GM21423 (cell line): Measurements from ENCODE around the gene RAP2A.

Source experiments
- ATAC-seq: cut with Tn5 transposase; IDR thresholded peaks from one replicate; pipeline ENCODE4 v1.9.1; 2021; ENCODE audit warnings: mild to moderate bottlenecking, moderate library complexity; ENCODE audit not compliant: unreplicated experiment

RAP2A gene

GRCh38 chr13:97446448-97446847, 12.5 kb downstream of the RAP2A start:
- no peak for ATAC-seq

- ATAC-seq = peak; percentile 70
Measured at GRCh38 chr13:97448503-97449251, 14.7 kb downstream of the RAP2A start.

GRCh38 chr13:97454699-97455098, 20.7 kb downstream of the RAP2A start:
- ATAC-seq = no peak

- ATAC-seq = no peak
Measured at GRCh38 chr13:97456047-97456446, 22.1 kb downstream of the RAP2A start.

GRCh38 chr13:97459215-97459777, 25.3 kb downstream of the RAP2A start:
- ATAC-seq = peak; percentile 31

- peak; percentile 94 for ATAC-seq
Measured at GRCh38 chr13:97460004-97460775, 26.2 kb downstream of the RAP2A start.

GRCh38 chr13:97460853-97461252, 26.9 kb downstream of the RAP2A start:
- no peak for ATAC-seq

- no peak for ATAC-seq
Measured at GRCh38 chr13:97464561-97464960, 30.6 kb downstream of the RAP2A start.

- ATAC-seq = no peak
Measured at GRCh38 chr13:97466722-97467121, 32.8 kb downstream of the RAP2A start.

- ATAC-seq = no peak
Measured at GRCh38 chr13:97468331-97468730, 34.4 kb downstream of the RAP2A start.

GRCh38 chr13:97471711-97472110, 37.7 kb downstream of the RAP2A start:
- no peak for ATAC-seq

GRCh38 chr13:97474349-97474980, 40.5 kb downstream of the RAP2A start:
- no peak for ATAC-seq

- ATAC-seq = no peak
Measured at GRCh38 chr13:97475011-97475410, 41.0 kb downstream of the RAP2A start.

- ATAC-seq = no peak
Measured at GRCh38 chr13:97477844-97478243, 43.9 kb downstream of the RAP2A start.

- no peak for ATAC-seq
Measured at GRCh38 chr13:97478247-97478646, 44.3 kb downstream of the RAP2A start.

- ATAC-seq = no peak
Measured at GRCh38 chr13:97483465-97483864, 49.5 kb downstream of the RAP2A start.

GRCh38 chr13:97484301-97484700, 50.3 kb downstream of the RAP2A start:
- no peak for ATAC-seq

GRCh38 chr13:97485320-97485719, 51.4 kb downstream of the RAP2A start:
- no peak for ATAC-seq

GRCh38 chr13:97490702-97491307, 56.8 kb downstream of the RAP2A start:
- no peak for ATAC-seq

GRCh38 chr13:97491452-97491851, 57.5 kb downstream of the RAP2A start:
- no peak for ATAC-seq

- ATAC-seq = no peak
Measured at GRCh38 chr13:97492257-97492656, 58.3 kb downstream of the RAP2A start.
